OCI-LY3 (cell line): Measurements from ENCODE around the gene WNT10A.
"Not testable (repeated sequence)": the region's sequence is repeated elsewhere in the genome, so short reads cannot be mapped to it uniquely, and the experiment has no call there.

Experiments used
- CTCF ChIP-seq: fragments of 200-600, 300-600 bp; sonication (generic); IDR thresholded peaks from 2 replicates; pipeline ENCODE4 v1.5.1; 2014; ENCODE audit warnings: antibody characterized with exemption, low read length, low read depth
- EZH2phosphoT487 ChIP-seq: fragments of 200-600 bp; shearing (Covaris generic); IDR thresholded peaks from 2 replicates; pipeline ENCODE4 v1.6.1; 2018; ENCODE audit warnings: antibody characterized with exemption, mixed run types, low read depth

- not testable (repeated sequence) for TF ChIP-seq CTCF, EZH2phosphoT487
Measured at GRCh38 chr2:218931751-218932150, 51.1 kb downstream of the WNT10A start.
